HL-60/S4 (cell line): Measurements from ENCODE around the gene ESR2.

Experiments
- in situ Hi-C: fragments of 300-500 bp; cut with MboI; formaldehyde crosslinking; loops from 2 replicates; pipeline ENCODE4 v1.14.3; 2022; ENCODE audit warnings: low sequenced_read_pairs

The ESR2 gene

GRCh38 chr14:64272019-64272418 lies 22.2 kb downstream of the ESR2 start:
- in situ Hi-C loops = no loop called here

DNA sequence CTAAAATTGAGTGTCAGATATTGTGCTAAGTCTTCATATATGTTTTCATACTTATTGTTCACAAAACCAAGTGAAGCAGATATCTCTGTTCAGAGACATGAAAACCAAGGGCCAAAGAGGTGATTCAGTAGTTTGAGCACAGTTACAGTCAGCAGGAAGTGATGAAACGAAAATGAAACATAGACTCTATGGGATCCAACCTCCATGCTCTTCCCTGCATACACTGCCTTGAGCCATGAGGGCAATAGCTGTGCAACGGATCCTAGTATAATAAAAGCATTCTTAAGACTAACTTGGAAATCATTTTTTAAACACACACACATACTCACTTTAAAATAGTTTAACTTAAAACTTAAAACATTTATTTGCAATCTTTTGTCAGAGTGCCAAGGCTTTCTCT lies 27.9 kb downstream of the ESR2 start:
- in situ Hi-C loops = no loop called here

DNA sequence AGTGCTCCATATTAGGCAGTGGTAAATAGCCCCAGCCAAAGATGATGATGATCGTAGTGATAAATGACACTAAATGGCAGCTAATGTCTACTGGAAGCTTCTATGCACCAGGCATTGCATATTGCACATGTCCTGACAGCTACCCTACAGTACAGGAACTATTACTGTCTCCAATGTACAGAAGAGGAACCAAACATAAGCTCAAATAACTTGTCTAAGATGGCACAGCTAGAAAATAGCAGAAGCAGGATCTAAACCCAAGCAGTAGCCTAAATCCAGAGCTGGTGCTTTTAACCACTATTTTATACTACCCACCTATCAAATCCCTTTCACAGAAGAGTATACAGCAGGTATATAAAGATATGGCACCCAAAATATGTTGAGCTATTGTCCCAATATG lies 28.9 kb downstream of the ESR2 start:
- in situ Hi-C loops = no loop called here

GRCh38 chr14:64260418-64260817 lies 33.8 kb downstream of the ESR2 start:
- in situ Hi-C loops = no loop called here

GRCh38 chr14:64255756-64256155 lies 38.4 kb downstream of the ESR2 start:
- in situ Hi-C loops = no loop called here

GRCh38 chr14:64253672-64254071 lies 40.5 kb downstream of the ESR2 start:
- in situ Hi-C loops = no loop called here

DNA sequence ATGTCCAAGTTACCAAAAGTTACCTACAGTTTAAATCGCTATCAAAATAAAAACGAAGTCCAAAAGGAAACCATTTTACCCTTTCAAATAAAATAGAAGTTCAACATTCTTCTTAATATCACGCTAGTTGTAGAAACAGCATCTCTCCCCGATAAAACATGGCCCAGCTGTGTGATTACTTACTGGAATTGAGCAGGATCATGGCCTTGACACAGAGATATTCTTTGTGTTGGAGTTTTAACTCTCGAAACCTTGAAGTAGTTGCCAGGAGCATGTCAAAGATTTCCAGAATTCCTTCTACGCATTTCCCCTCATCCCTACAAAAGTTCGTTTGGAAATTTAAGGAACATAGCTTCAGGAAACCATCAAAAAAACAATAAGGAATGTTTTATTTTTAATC lies 44.8 kb downstream of the ESR2 start:
- in situ Hi-C loops = no loop called here

- in situ Hi-C loops = no loop called here
Observed at GRCh38 chr14:64248689-64249088, 45.5 kb downstream of the ESR2 start.

GRCh38 chr14:64247195-64247594 lies 47.0 kb downstream of the ESR2 start:
- in situ Hi-C loops = no loop called here

GRCh38 chr14:64246688-64247087 lies 47.5 kb downstream of the ESR2 start:
- in situ Hi-C loops = no loop called here

DNA sequence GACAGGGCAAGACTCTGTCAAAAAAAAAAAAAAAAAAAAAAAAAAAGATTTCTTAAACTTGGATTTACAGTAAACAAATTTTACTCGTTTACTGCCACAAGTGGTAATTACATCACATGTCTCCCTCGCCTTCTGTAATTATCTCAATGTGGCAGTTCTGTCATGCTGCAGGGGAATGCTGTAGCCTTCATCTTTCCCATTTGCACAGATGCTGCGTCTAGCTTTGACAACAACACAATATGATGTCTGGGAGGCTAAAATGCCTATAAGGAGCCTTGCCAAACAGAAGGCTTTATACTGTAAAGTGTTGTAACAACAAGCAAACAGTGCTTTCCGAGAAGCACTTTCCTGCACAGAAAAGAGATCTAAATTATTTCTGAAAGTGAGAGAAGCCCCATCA lies 48.7 kb downstream of the ESR2 start:
- in situ Hi-C loops = no loop called here

- in situ Hi-C loops = no loop called here
Observed at GRCh38 chr14:64244279-64244678, 49.9 kb downstream of the ESR2 start.

DNA sequence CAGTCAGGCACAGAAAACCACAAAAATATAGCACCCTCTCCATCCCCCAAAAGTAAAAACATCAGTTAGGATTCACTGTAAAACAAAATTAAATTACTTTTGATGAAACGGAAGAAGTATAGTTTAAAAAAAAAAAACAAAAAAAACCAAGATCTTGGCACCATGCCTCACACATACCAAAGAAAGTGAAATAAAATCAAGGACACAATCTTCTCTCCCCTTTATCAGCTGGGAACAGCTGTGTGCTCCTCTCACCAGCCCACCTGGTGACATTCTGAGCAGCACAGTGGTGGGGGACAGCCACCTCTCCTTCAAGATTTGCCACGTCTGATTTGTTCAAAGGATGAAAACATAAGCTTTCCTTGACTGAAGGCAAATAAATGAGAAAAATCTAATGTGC lies 55.5 kb downstream of the ESR2 start:
- in situ Hi-C loops = no loop called here

- in situ Hi-C loops = no loop called here
Observed at GRCh38 chr14:64238049-64238448, 56.1 kb downstream of the ESR2 start.

DNA sequence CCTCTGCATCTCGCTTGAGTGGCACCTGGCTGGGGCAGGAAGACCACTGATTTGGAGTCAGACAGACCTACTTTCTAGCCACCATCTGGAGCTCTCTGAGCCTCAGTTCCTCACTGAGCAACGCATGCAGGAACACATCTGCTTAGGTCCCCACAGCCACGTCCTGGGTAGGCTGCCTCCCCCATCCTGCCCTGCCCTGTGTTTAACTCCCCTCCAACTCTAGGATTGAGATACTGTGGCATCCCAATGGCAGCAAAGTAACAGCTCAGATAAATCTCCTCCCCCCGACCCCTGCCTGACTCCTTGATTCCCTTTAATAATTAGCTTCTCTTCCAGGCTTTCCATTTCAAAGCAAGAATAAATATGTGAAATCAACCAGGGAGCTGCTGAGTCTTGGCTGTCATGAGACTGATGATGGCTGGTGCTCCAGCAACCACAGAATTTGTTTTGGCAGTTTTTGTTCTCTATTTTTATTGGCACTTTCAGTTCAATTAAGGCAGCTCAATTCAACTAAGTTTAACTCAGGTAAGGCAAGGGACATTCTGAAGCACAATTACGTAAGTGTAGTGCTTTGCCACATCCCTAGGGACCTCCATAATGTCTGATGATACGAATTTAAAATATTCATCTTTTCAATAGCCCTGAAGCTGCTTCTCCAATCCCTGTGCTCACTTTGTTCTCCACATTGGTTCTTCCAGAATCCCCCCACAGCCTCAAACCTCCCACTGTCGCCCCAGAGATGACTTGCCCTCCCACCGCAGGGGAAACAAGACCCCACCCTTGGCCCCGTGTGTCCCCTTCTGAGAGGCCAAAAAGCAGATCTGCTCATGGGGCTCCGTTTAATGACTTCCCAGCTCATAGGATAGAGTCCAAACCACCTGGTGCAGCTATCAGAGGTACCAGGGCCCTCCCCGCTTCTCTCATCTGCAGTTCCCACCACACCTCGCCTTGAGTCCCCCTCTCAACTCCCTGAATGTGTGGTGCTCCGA lies 58.2 kb downstream of the ESR2 start:
- in situ Hi-C loops = no loop called here

DNA sequence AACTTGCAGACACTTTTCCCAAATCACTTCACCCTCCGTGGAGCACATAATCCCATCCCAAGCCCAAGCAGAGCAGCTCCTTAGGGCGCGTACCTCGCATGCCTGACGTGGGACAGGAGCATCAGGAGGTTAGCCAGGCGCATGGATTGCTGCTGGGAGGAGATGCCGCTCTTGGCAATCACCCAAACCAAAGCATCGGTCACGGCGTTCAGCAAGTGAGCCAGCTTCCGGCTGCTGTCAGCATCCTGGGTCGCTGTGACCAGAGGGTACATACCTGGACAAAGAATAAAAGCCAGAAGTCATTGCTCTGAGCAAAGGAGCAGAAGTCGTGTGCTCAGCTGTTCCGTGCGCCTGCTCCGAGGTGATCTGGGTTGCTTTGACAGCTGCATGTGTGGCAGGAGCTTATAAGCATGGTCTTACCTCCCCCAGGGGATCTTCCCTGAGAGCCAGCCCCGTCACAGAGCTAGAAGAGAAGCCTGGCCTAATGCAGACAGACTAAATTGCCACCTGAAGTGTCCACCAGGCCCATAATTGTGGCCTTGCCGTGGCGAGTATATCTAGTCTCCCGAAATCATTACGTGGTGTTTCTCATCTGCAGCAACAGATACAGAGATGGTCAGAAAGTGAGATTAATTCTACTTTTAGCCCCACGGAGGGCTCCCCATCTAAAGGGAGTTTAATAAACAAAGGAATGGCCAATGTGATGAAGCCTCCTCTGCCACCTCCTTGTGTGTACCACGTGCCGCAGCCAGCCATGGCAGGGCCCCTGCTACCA lies 59.1 kb downstream of the ESR2 start:
- in situ Hi-C loops = no loop called here

DNA sequence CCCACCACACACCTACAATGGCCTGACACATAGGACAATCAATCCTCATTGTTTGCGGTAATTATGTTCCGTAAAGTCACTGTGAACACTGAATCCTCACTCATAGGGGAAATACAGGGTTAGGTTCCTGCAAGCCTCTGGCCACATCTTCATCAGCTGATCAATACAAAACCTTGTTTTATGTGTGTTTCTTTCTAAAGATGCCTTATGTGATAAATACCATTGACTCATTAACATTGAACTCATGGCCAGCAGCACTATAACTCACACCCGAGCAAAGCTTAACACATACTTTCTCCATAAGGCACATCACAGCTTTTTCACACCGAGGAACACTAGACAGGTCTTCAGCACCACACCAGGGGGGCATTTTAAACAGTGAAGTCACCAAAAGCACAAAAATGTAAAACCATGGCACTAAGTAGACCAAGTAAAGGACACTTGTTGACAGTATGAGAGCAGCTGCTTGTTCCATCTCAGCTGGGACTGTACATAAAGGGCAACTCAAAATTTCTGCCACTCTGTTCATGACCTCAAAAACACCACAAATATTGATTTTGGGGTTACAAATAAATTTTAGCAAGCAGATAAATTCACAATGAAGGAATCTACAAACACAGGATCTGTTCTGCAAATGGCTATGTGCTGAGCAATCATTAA lies 60.5 kb downstream of the ESR2 start:
- in situ Hi-C loops = no loop called here

DNA sequence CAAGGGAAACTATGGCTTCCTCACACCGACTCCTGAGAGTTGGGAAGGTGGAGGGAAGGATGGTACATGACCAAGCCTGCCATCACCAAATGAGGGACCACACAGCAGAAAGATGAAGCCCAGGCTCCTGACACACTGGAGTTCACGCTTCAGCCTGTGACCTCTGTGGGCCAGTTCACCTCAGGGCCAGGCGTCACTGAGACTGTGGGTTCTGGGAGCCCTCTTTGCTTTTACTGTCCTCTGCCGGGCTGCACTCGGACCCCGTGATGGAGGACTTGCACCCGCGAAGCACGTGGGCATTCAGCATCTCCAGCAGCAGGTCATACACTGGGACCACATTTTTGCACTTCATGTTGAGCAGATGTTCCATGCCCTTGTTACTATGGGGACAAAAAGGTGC lies 61.2 kb downstream of the ESR2 start:
- in situ Hi-C loops = no loop called here

GRCh38 chr14:64232095-64232838 lies 61.9 kb downstream of the ESR2 start:
- in situ Hi-C loops = no loop called here

DNA sequence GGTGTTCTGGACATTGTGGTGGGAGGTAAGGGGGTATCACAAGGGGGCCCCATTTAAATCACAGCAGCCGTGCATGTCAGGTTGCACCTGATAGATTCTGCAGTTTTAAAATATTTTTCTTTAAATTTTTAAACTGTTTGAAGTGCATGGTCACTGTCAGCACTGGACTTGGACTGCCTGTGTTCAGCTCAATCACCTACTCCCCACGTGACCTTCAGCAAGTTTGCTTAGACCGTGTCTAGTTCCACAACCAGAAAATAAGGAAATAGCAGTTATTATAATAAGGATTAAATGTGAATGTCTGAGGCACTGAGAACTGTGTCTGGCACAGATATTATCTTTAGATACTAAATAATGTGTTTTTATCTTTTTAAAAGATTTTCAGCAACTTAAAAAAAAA lies 64.7 kb downstream of the ESR2 start:
- in situ Hi-C loops = no loop called here

DNA sequence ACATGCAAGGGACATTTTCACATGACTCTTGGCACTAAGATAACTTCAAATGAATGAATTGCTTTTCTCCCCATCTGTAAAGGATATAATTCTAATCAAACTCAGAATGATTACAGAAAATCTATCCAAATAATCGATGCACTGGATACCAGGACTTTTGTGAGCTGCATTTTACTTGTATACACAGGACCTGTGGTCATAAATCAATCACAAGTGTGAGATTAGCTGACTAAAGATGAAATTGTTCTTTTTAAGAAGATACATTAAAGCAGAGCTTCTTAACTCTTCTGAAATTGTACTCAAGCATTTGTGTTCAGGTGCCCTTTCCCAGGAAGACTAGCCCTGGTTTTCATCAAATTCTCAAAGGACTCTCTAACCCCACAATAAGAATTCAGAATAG lies 66.3 kb downstream of the ESR2 start:
- in situ Hi-C loops = no loop called here
